Neural progenitor cell (in vitro differentiated cells): ENCODE data around the gene OAS2.

ENCODE experiments used
- CTCF ChIP-seq: fragments of 200-600 bp; sonication (generic); IDR thresholded peaks from 2 replicates; pipeline ENCODE4 v1.5.1; 2017; ENCODE audit warnings: antibody characterized with exemption, mild to moderate bottlenecking
- EZH2 ChIP-seq: fragments of 200-600 bp; sonication (generic); IDR thresholded peaks from 2 replicates; pipeline ENCODE4 v1.6.1; 2017; ENCODE audit warnings: antibody characterized with exemption, mild to moderate bottlenecking, moderate library complexity
- EZH2phosphoT487 ChIP-seq: fragments of 200-600 bp; sonication (generic); IDR thresholded peaks from 2 replicates; pipeline ENCODE4 v1.6.1; 2017; ENCODE audit warnings: antibody characterized with exemption

- TF ChIP-seq CTCF, result no peak
- TF ChIP-seq EZH2phosphoT487, result no peak
- TF ChIP-seq EZH2, result no peak
Observed at GRCh38 chr12:112971248-112971647, 7.1 kb upstream of the OAS2 start.
